HL-60 (cell line): Measurements from ENCODE around the gene KYAT1.

Experiments used
- DNase-seq, 2 experiments: peaks; one replicate each; pipeline ENCODE4 v3.0.0-alpha.2; 2010 to 2020; ENCODE audit warnings: low read depth in 1 of 2, low spot score in 1 of 2
- H3K27ac ChIP-seq: fragments of 250-450 bp; sonication (Bioruptor Pico); replicated peaks from 2 replicates; pipeline ENCODE4 v1.5.1; 2020; ENCODE audit warnings: mild to moderate bottlenecking, moderate library complexity
- H3K27me3 ChIP-seq: fragments of 250-450 bp; sonication (Bioruptor Pico); 2 replicates; pipeline ENCODE4 v1.5.1; 2021; ENCODE audit warnings: mild to moderate bottlenecking, moderate library complexity; ENCODE audit not compliant: insufficient read depth, poor library complexity, severe bottlenecking
- H3K4me3 ChIP-seq: replicated peaks from 2 replicates; pipeline ENCODE4 v1.5.1; 2011; ENCODE audit warnings: mild to moderate bottlenecking, control low read depth, low read length; ENCODE audit not compliant: insufficient read depth
- CTCF ChIP-seq: IDR thresholded peaks from one replicate; pipeline ENCODE4 v1.5.1; 2011; ENCODE audit warnings: low read length, control low read depth, inconsistent platforms; ENCODE audit not compliant: insufficient read depth
- GABPA ChIP-seq: IDR thresholded peaks from 2 replicates; pipeline ENCODE4 v1.6.1; 2012; ENCODE audit warnings: low read depth
- POLR2AphosphoS5 ChIP-seq: IDR thresholded peaks from 2 replicates; pipeline ENCODE4 v1.6.1; 2012; ENCODE audit warnings: low read depth
- REST ChIP-seq: IDR thresholded peaks from 2 replicates; pipeline ENCODE4 v1.6.1; 2012; ENCODE audit warnings: low read depth; ENCODE audit not compliant: insufficient replicate concordance
- SPI1 ChIP-seq: IDR thresholded peaks from 2 replicates; pipeline ENCODE4 v1.6.1; 2012; ENCODE audit warnings: low read depth, mild to moderate bottlenecking, borderline replicate concordance

KYAT1 gene

GRCh38 chr9:128908372-128908771 lies 26.6 kb upstream of the KYAT1 start:
- H3K27ac ChIP-seq: no peak overlapping the region
- H3K4me3 ChIP-seq: no peak overlapping the region
- TF ChIP-seq POLR2AphosphoS5 (no peak), CTCF (no peak), REST (no peak), GABPA (no peak), SPI1 (no peak)
- DNase-seq: no peak
- H3K27me3 ChIP-seq: no peaks in the 10 kb centered on the region

- H3K27me3 ChIP-seq: no peaks in the 10 kb centered on the region
- no peak for DNase-seq
- TF ChIP-seq SPI1 (no peak), GABPA (no peak)
- H3K27ac ChIP-seq: no peak overlapping the region
- H3K4me3 ChIP-seq: no peak overlapping the region
These were observed 25.0 kb upstream of the KYAT1 start for GRCh38 chr9:128906741-128907140.

GRCh38 chr9:128905964-128906363 lies 24.2 kb upstream of the KYAT1 start:
- H3K4me3 ChIP-seq: no peak overlapping the region
- H3K27me3 ChIP-seq: no peaks in the 10 kb centered on the region
- no peak for DNase-seq
- TF ChIP-seq POLR2AphosphoS5 (no peak), REST (no peak)
- H3K27ac ChIP-seq: no peak overlapping the region

- H3K27me3 ChIP-seq: no peaks in the 10 kb centered on the region
- no peak overlapping the region for H3K27ac ChIP-seq
- no peak overlapping the region for H3K4me3 ChIP-seq
- TF ChIP-seq SPI1 (no peak), POLR2AphosphoS5 (no peak), REST (no peak), CTCF (no peak), GABPA (no peak)
- DNase-seq: no peak
These were observed 22.3 kb upstream of the KYAT1 start for GRCh38 chr9:128903871-128904620.
